ENCODE results near the gene ZNF557.
"Not testable (repeated sequence)": the region's sequence is repeated elsewhere in the genome, so short reads cannot be mapped to it uniquely, and the experiment has no call there.

GRCh38 chr19:7059977-7060376, 9.5 kb upstream of the ZNF557 start:
- TF ChIP-seq POLR2A, CTCF (IDR thresholded peaks at IDR 0.05): not testable (repeated sequence)

Measured in breast epithelium (tissue), 3 donors.